Heart left ventricle (tissue), 16 donors: Measurements from ENCODE around the gene CNDP1. TPM values are rescaled to one million over a fixed set of nuclear protein-coding genes. Genes with fewer than 3 reads are reported as not detected.

Source experiments
- ATAC-seq, 4 donors: fragments of 200-7000 bp; cut with Tn5 transposase; one replicate each; pipeline ENCODE4 v1.9.1; 2020 to 2022; ENCODE audit warnings: moderate library complexity in 4 of 4, mild to moderate bottlenecking in 3 of 4, moderate number of reproducible peaks in 1 of 4
- DNase-seq, 5 donors: peaks; one replicate each; pipeline ENCODE4 v3.0.0-alpha.2; 2020
- H3K27ac ChIP-seq, 12 donors: fragments of 200-600 bp; sonication (generic) in 4 of 12; one replicate each; pipeline versions ENCODE4 v1.5.0 to v1.8.0; 2016 to 2022; ENCODE audit warnings: mild to moderate bottlenecking in 2 of 12
- H3K27me3 ChIP-seq, 9 donors: fragments of 200-600 bp; sonication (generic) in 2 of 9; one replicate each; pipeline versions ENCODE4 v1.5.1 to v1.8.0; 2016 to 2022; ENCODE audit warnings: mild to moderate bottlenecking in 3 of 9
- H3K36me3 ChIP-seq, 9 donors: fragments of 200-600 bp; sonication (generic) in 2 of 9; one replicate each; pipeline versions ENCODE4 v1.5.0 to v1.8.0; 2018 to 2022; ENCODE audit warnings: mild to moderate bottlenecking in 2 of 9
- H3K4me1 ChIP-seq, 12 donors: fragments of 200-600 bp; sonication (generic) in 4 of 12; one replicate each; pipeline versions ENCODE4 v1.5.0 to v1.8.0; 2016 to 2022; ENCODE audit warnings: mild to moderate bottlenecking in 3 of 12
- H3K4me3 ChIP-seq, 12 donors: fragments of 200-600 bp; sonication (generic) in 4 of 12; one replicate each; pipeline versions ENCODE4 v1.5.0 to v1.8.0; 2017 to 2022; ENCODE audit warnings: mild to moderate bottlenecking in 9 of 12, moderate library complexity in 4 of 12
- H3K9me3 ChIP-seq, 12 donors: fragments of 200-600 bp; sonication (generic) in 4 of 12; one replicate each; pipeline versions ENCODE4 v1.5.0 to v1.8.0; 2016 to 2022; ENCODE audit warnings: mild to moderate bottlenecking in 1 of 12
- POLR2A ChIP-seq, 2 donors: fragments of 450-650 bp; IDR thresholded peaks; one replicate each; pipeline ENCODE4 v1.6.1; 2017; ENCODE audit warnings: antibody characterized with exemption in 2 of 2, mild to moderate bottlenecking in 2 of 2, moderate library complexity in 2 of 2
- WGBS, 4 donors: extraction: QIAGEN DNeasy Blood & Tissue Kit in 2 of 4; methylation state at CpG; one replicate each; pipeline versions ENCODE4 v1.1.5 to v1.1.7; 2013 to 2018; 5-methylcytosine and 5-hydroxymethylcytosine counted together
- intact Hi-C, 10 donors: fragments of 100-400 bp; cut with DNase I; formaldehyde crosslinking; loops; one replicate each; pipeline versions ENCODE4 v1.11.1 to v1.14.2; 2022
- polyA plus RNA-seq, 2 donors: library from polyadenylated mRNA; stranded (reverse); fragments of 200-250 nt; gene quantifications; one replicate each; pipeline ENCODE4 v1.2.3, GENCODE V29; 2013
- total RNA-seq, 9 donors: library from RNA; depleted of rRNA in 2 of 9; stranded (reverse); fragments of >200 nt in 2 of 9; fragmentation: NEBNext Ultra II Directional in 3 of 9; extraction: Animal tissue kit (Norgen Biotek cat#: 25700) in 3 of 9; gene quantifications; one replicate each; pipeline versions ENCODE4 v1.1.0 to v1.2.4, GENCODE V29; 2016 to 2023
- TF ChIP-seq, protein P1 (sequence below), 12 donors: fragments of 200-600 bp; sonication (generic) in 4 of 12; IDR thresholded peaks; one replicate each; pipeline versions ENCODE4 v1.5.0 to v1.8.0; 2018 to 2022; ENCODE audit warnings: antibody characterized with exemption in 12 of 12, mild to moderate bottlenecking in 5 of 12
- donor health status: ischemic (EF 13 %, LVEDD 7.1; RV severe dilation, severe dysfunction).
- donor health status: healthy with polysubstance abuse.
- donor health status: DM: no; HTN: yes; CAD: no.
- donor health status: DM: no; HTN: no; CAD: no.
- donor health status: ischemic (EF 25% LVEDD 6.9; RV normal size, moderate dysfunction).
- donor health status: ischemic (EF 25% LVEDD 5.7; RV mildly dilated, moderate dysfunction).
- donor health status: healthy.
- donor health status: DM: yes; HTN: yes; CAD: no.
- donor health status: ischemic (EF 35%, LVEDD 5.7; RV mildly dilated, moderate dysfunction).
- donor health status: nonischemic (EF 11% LVEDD 7.7; RV severe dilation, severe dysfunction).
- donor health status: DM: yes; HTN: yes; CAD: no.
- donor health status: PGD.
- donor health status: ischemic (EF 29% LVEDD 5.4; RV normal size, mild dysfunction).
- donor health status: nonischemic (EF 23%, LVEDD 6.1; RV moderate dilation, normal function).

Gene CNDP1
- total and polyA plus RNA-seq, 11 donors, result 0.03 TPM; not detected in 10

DNA sequence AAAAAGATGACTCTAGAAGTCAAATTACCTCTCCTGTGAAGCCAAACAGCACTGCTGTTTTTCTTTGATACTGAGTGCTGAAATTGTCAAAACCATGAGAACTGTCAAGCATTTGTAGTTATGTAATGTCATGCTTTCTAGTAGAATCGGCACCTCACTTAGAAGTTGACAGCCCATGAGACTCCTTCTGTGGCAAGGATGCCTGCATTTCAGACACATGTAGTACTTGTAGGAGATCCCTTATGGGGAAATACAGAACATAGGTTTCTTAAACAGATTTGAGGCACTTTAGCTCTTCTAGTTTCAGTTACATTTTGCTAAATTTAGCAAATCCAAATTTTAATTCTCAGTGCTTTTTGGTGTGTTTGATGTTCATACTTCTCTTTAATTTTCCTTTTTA, 79.1 kb downstream of the CNDP1 start:
- WGBS, 4 donors, result 72 to 75% (median 74%) methylated on average over 1 of the region's 1 CpG
- H3K4me1 ChIP-seq, result peaks cover 0 to 20% (median 0%) of the 10 kb centered on the region in 12 donors
- H3K27me3 ChIP-seq, result no peaks in the 10 kb centered on the region
- H3K36me3 ChIP-seq, result no peaks in the 10 kb centered on the region
- intact Hi-C loops, result no loop called here
- TF ChIP-seq, protein P1, sequence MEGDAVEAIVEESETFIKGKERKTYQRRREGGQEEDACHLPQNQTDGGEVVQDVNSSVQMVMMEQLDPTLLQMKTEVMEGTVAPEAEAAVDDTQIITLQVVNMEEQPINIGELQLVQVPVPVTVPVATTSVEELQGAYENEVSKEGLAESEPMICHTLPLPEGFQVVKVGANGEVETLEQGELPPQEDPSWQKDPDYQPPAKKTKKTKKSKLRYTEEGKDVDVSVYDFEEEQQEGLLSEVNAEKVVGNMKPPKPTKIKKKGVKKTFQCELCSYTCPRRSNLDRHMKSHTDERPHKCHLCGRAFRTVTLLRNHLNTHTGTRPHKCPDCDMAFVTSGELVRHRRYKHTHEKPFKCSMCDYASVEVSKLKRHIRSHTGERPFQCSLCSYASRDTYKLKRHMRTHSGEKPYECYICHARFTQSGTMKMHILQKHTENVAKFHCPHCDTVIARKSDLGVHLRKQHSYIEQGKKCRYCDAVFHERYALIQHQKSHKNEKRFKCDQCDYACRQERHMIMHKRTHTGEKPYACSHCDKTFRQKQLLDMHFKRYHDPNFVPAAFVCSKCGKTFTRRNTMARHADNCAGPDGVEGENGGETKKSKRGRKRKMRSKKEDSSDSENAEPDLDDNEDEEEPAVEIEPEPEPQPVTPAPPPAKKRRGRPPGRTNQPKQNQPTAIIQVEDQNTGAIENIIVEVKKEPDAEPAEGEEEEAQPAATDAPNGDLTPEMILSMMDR (IDR thresholded peaks at IDR 0.05), result no peak
- TF ChIP-seq POLR2A (IDR thresholded peaks at IDR 0.05), result no peak
- peaks cover 0 to 12% (median 0%) of the 10 kb centered on the region in 12 donors for H3K9me3 ChIP-seq
- no peak overlapping the region for H3K27ac ChIP-seq
- no peak overlapping the region for H3K4me3 ChIP-seq
- DNase-seq (no peak), ATAC-seq (no peak)

DNA sequence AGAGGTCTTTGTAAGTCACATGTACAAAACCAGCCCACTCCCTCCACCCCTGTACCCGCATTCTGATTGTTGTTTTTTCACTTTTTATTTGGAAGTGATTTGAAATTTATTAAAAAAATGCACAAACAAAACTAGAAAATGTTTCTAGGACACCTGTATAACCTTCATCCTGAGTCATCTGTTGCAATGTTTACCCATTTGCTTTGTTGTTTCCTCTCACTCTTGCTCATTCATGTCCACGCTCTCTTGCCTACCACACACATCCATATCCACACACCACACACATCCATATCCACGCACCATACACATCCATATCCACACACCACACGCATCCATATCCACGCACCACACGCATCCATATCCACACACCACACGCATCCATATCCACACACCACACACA, 82.2 kb downstream of the CNDP1 start:
- no peak overlapping the region for H3K4me3 ChIP-seq
- no peak for DNase-seq
- intact Hi-C loops, result no loop called here
- peaks cover 0 to 20% (median 0%) of the 10 kb centered on the region in 12 donors for H3K4me1 ChIP-seq
- H3K27me3 ChIP-seq, result no peaks in the 10 kb centered on the region
- no peaks in the 10 kb centered on the region for H3K36me3 ChIP-seq
- peak in 1 of 4 donors; percentile 29 for ATAC-seq
- no peak overlapping the region for H3K27ac ChIP-seq
- peaks cover 0 to 12% (median 0%) of the 10 kb centered on the region in 12 donors for H3K9me3 ChIP-seq
- TF ChIP-seq, protein P1 (IDR thresholded peaks at IDR 0.05), result no peak
- TF ChIP-seq POLR2A (IDR thresholded peaks at IDR 0.05), result no peak
- WGBS, 4 donors, result 57 to 77% (median 71%) methylated on average over 7 of the region's 7 CpGs

DNA sequence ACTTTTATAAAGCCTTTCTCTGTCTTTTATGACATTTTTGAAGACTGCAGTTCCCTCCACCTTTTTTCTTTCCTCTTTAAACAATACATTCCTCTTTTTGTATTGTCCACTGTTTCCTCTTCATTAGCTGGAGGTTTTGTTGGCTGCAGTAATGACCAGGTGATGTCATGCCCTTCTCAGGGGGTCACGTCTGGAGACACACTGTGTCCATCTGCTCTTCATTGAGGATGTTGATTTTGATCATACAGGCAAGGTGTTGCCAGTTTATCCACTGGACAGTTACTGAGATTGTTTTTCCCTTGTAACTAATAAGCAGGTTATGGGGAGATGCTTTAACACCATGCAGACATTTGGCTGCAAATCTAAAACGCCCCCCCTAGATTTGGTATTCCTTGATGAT, 83.2 kb downstream of the CNDP1 start:
- 53 to 67% (median 64%) methylated on average over 2 of the region's 2 CpGs for WGBS, 4 donors
- intact Hi-C loops, result no loop called here

DNA sequence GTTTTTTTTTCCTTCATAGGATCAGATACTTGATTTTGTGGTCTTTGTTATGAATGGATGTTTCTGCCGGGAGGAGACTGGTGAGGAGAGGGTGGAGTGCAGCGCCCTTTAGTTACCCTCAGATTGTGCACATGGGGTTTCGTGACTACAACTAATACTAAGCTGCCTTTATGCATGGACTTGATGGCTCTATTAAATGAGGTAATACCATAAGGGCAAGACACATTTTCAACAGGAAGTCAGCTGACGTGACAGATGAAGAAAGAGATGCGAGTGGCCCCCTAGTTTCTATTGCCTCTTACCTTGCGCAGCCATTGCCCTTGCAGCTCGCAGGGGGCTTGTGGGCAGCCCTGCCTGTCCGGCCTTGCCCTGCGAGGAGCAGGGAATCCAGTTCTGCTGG, 87.8 kb downstream of the CNDP1 start:
- Histone ChIP-seq H3K4me3 (no peak overlapping the region), H3K9me3 (no peaks in the 10 kb centered on the region), H3K4me1 (peaks cover 0 to 13% (median 1%) of the 10 kb centered on the region in 12 donors), H3K36me3 (no peaks in the 10 kb centered on the region), H3K27me3 (no peaks in the 10 kb centered on the region), H3K27ac (no peak overlapping the region)
- TF ChIP-seq, protein P1 (IDR thresholded peaks at IDR 0.05), result no peak
- no peak for ATAC-seq
- WGBS, 4 donors, result 81 to 83% (median 82%) methylated on average over 9 of the region's 9 CpGs
- intact Hi-C loops, result loop anchor here in 1 of 10 donors (10.0 kb wide), 1 partner anchor 1723 kb away; no protein-coding TSS in a partner anchor
- DNase-seq, result no peak

More for the DNA sequence above, 83.2 kb downstream of the CNDP1 start:
- Histone ChIP-seq H3K36me3 (no peaks in the 10 kb centered on the region), H3K9me3 (peaks cover 0 to 12% (median 0%) of the 10 kb centered on the region in 12 donors), H3K4me3 (no peak overlapping the region), H3K4me1 (peaks cover 0 to 17% (median 1%) of the 10 kb centered on the region in 12 donors), H3K27ac (no peak overlapping the region), H3K27me3 (no peaks in the 10 kb centered on the region)
- no peak for DNase-seq
- TF ChIP-seq POLR2A (IDR thresholded peaks at IDR 0.05), result no peak
- TF ChIP-seq, protein P1 (IDR thresholded peaks at IDR 0.05), result no peak
- ATAC-seq, result no peak
